Measurements from ENCODE around the gene OIP5.

- TF ChIP-seq POLR2A (IDR thresholded peaks at IDR 0.05) (no peak), POLR2AphosphoS5 (IDR thresholded peaks at IDR 0.05) (no peak), CTCF (IDR thresholded peaks at IDR 0.05) (no peak)
Observed at GRCh38 chr15:41279535-41280283, 52.7 kb downstream of the OIP5 start.

All from upper lobe of left lung (tissue), 4 donors.